Thyroid gland (tissue), 4 donors: ENCODE measurements around the gene AVPI1.

Source experiments
- CTCF ChIP-seq, 6 experiments: fragments of 200-600 bp in 3 of 6; fragments of 450-650 bp in 3 of 6; sonication (generic) in 3 of 6; IDR thresholded peaks; one replicate each; pipeline ENCODE4 v1.5.1; 2016 to 2019; ENCODE audit warnings: antibody characterized with exemption in 6 of 6, mild to moderate bottlenecking in 2 of 6, inconsistent platforms in 1 of 6, moderate library complexity in 1 of 6
- POLR2A ChIP-seq, 2 donors: fragments of 450-650 bp; IDR thresholded peaks; one replicate each; pipeline ENCODE4 v1.6.1; 2017; ENCODE audit warnings: antibody characterized with exemption in 2 of 2, mild to moderate bottlenecking in 2 of 2, moderate library complexity in 1 of 2

- TF ChIP-seq CTCF (IDR thresholded peaks at IDR 0.05): no peak
- no peak for TF ChIP-seq POLR2A (IDR thresholded peaks at IDR 0.05)
Observed at GRCh38 chr10:97736403-97736901, 49.4 kb upstream of the AVPI1 start.
